Measurements from ENCODE around the gene PWWP2B. TPM values are rescaled to one million over a fixed set of nuclear protein-coding genes. Genes with fewer than 3 reads are reported as not detected.

PWWP2B gene
- total and polyA plus RNA-seq, 9 of the 15 experiments (the other 6 are each of a cell fraction or from before 2014, with no cell fraction given): 0.07 to 9.2 (median 1.6) TPM; not detected in 1

DNA sequence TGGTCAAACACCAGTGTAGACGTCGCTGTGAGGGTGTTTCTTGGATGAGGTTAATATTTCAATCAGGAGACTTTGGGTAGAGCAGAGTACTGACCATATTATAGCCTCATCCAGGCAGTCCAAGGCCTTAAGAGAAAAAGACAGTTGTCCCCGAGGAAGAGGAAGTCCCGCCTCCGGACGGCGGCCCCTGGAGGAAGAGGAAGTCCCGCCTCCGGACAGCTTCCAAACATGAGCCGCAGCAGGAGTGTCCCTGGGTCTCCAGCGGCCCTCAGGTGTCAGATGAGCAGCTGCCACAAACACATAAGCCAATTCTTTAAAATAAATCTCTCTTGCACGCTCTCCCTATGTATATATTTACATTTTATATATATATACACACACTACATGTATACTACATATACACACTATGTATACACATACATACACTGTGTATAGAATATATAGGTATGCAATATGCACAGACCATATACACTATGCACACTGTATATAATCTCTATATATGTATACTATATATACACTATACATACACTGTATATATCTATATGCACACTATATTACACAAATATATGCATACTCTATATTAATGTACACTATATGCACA lies 37.5 kb downstream of the PWWP2B start (continued):
- TF ChIP-seq, protein P1, sequence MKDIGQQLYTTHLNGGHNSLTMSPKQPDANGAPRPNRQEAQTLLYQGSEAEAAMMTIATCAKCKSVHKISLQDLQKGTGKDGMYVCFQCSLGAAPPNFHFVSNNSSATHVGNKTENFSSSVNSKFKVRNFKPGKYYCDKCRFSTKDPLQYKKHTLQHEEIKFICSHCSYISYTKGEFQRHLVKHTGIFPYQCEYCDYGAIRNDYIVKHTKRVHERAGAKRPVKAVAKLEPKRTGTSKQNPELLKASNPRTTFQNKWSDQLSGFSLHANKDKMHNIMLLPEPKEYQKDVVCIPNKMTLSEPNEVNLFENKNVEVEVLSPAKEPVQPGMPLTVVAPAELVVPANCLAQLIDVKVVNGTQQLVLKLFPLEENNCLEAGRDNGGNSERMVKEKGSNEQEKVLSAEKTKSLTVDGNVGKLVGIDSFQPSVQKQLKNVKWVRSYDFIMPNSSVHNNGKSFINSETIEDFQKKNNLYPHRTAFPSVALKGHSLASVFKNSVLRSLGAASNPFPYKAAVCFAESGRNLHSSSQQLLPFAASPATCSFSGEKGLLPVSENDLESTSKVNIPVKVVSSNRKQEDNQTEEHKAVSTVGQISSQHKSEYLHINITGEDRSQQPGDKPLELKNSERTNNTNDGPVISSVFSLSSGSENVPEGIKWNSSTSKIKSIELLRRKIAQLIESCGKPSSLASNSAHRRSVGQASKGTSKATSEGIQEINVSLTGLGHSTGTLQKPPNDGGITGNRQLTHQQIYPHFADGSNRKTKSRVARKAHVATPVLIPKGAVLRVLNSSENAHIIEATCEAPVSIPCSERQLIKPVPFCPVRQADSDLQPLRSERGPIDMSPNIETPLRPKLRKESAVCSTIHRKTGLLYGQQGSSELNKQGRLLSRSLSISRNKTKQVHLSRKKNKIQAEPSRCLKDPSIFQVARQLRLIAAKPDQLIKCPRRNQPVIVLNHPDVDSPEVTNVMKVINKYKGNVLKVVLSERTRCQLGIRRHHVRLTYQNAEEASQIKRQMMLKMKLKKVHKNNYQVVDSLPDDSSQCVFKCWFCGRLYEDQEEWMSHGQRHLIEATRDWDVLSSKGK (CRISPR knock-in tag; IDR thresholded peaks at IDR 0.05): no peak
- TF ChIP-seq CC2D1A (IDR thresholded peaks at IDR 0.05): no peak
- TF ChIP-seq ZBTB1 (CRISPR knock-in tag; IDR thresholded peaks at IDR 0.05; ENCODE audit: borderline replicate concordance, low read depth): no peak
- TF ChIP-seq ZNF311 (CRISPR knock-in tag; IDR thresholded peaks at IDR 0.05): no peak
- no peak for TF ChIP-seq ZNF316 (IDR thresholded peaks at IDR 0.05)
- TF ChIP-seq, protein P2, sequence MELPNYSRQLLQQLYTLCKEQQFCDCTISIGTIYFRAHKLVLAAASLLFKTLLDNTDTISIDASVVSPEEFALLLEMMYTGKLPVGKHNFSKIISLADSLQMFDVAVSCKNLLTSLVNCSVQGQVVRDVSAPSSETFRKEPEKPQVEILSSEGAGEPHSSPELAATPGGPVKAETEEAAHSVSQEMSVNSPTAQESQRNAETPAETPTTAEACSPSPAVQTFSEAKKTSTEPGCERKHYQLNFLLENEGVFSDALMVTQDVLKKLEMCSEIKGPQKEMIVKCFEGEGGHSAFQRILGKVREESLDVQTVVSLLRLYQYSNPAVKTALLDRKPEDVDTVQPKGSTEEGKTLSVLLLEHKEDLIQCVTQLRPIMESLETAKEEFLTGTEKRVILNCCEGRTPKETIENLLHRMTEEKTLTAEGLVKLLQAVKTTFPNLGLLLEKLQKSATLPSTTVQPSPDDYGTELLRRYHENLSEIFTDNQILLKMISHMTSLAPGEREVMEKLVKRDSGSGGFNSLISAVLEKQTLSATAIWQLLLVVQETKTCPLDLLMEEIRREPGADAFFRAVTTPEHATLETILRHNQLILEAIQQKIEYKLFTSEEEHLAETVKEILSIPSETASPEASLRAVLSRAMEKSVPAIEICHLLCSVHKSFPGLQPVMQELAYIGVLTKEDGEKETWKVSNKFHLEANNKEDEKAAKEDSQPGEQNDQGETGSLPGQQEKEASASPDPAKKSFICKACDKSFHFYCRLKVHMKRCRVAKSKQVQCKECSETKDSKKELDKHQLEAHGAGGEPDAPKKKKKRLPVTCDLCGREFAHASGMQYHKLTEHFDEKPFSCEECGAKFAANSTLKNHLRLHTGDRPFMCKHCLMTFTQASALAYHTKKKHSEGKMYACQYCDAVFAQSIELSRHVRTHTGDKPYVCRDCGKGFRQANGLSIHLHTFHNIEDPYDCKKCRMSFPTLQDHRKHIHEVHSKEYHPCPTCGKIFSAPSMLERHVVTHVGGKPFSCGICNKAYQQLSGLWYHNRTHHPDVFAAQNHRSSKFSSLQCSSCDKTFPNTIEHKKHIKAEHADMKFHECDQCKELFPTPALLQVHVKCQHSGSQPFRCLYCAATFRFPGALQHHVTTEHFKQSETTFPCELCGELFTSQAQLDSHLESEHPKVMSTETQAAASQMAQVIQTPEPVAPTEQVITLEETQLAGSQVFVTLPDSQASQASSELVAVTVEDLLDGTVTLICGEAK (IDR thresholded peaks at IDR 0.05): peak; percentile 89
- TF ChIP-seq, protein P2 (CRISPR knock-in tag; IDR thresholded peaks at IDR 0.05): no peak
- TF ChIP-seq POLR2AphosphoS2 (IDR thresholded peaks at IDR 0.05; ENCODE audit: low read length): no peak
- TF ChIP-seq MAFG (tag; conservative IDR thresholded peaks at IDR 0.05): no peak
- TF ChIP-seq, protein P3, sequence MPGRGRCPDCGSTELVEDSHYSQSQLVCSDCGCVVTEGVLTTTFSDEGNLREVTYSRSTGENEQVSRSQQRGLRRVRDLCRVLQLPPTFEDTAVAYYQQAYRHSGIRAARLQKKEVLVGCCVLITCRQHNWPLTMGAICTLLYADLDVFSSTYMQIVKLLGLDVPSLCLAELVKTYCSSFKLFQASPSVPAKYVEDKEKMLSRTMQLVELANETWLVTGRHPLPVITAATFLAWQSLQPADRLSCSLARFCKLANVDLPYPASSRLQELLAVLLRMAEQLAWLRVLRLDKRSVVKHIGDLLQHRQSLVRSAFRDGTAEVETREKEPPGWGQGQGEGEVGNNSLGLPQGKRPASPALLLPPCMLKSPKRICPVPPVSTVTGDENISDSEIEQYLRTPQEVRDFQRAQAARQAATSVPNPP (IDR thresholded peaks at IDR 0.05; ENCODE audit: borderline replicate concordance, insufficient read depth, insufficient read length): no peak
- TF ChIP-seq, protein P4, sequence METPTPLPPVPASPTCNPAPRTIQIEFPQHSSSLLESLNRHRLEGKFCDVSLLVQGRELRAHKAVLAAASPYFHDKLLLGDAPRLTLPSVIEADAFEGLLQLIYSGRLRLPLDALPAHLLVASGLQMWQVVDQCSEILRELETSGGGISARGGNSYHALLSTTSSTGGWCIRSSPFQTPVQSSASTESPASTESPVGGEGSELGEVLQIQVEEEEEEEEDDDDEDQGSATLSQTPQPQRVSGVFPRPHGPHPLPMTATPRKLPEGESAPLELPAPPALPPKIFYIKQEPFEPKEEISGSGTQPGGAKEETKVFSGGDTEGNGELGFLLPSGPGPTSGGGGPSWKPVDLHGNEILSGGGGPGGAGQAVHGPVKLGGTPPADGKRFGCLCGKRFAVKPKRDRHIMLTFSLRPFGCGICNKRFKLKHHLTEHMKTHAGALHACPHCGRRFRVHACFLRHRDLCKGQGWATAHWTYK (CRISPR knock-in tag; IDR thresholded peaks at IDR 0.05): no peak

All from K562 (cell line).